B cell (primary cell): Measurements from ENCODE around the gene EHD1. TPM values are rescaled to one million over a fixed set of nuclear protein-coding genes. Genes with fewer than 3 reads are reported as not detected.

Experiments
- ATAC-seq: fragments of 200-7000 bp; cut with Tn5 transposase; one replicate; pipeline ENCODE4 v1.10.0; 2021; ENCODE audit warnings: low read depth, mild to moderate bottlenecking, moderate number of reproducible peaks, moderate library complexity
- CTCF ChIA-PET: fragments of 350-600 bp; sonication (Branson Sonifier 250); formaldehyde crosslinking; loops from one replicate; lab custom pipeline; 2021; ENCODE audit warnings: antibody characterized with exemption, inconsistent platforms; lab: Charles Lee
- POLR2A ChIA-PET: fragments of 350-600 bp; sonication (Branson Sonifier 250); formaldehyde crosslinking; loops from one replicate; lab custom pipeline; 2021; ENCODE audit warnings: antibody characterized with exemption; lab: Charles Lee
- DNase-seq: peaks from one replicate; pipeline ENCODE4 v3.0.0; 2013
- H2AFZ ChIP-seq: 2 replicates; pipeline ENCODE4 v1.6.1; 2012; ENCODE audit warnings: mild to moderate bottlenecking, low read depth, low read length; ENCODE audit not compliant: insufficient read depth, poor library complexity, severe bottlenecking
- H3K27ac ChIP-seq, 2 donors: 1 replicate in 1 of 2; 2 replicates in 1 of 2; pipeline ENCODE4 v1.5.1; 2012 to 2013; ENCODE audit warnings: low read length in 2 of 2, mild to moderate bottlenecking in 2 of 2, moderate library complexity in 1 of 2
- H3K27me3 ChIP-seq, 4 experiments: fragments of 200-600 bp in 1 of 4; sonication (generic) in 1 of 4; replicated peaks in 1 of 4; 1 replicate in 2 of 4; 2 replicates in 2 of 4; pipeline versions ENCODE4 v1.6.1 to v1.7.0; 2013 to 2016; ENCODE audit warnings: low read length in 3 of 4, mild to moderate bottlenecking in 2 of 4, mixed read lengths in 1 of 4, moderate library complexity in 1 of 4; ENCODE audit not compliant: insufficient read depth in 4 of 4, control insufficient read depth in 3 of 4; ENCODE audit errors: control extremely low read depth in 1 of 4
- H3K36me3 ChIP-seq, 2 experiments: replicated peaks in 1 of 2; 1 replicate in 1 of 2; 2 replicates in 1 of 2; pipeline versions ENCODE4 v1.6.1 to v1.7.1; 2013; ENCODE audit warnings: low read length in 1 of 2; ENCODE audit not compliant: insufficient read depth in 2 of 2, control insufficient read depth in 1 of 2; ENCODE audit errors: control extremely low read depth in 1 of 2, extremely low read depth in 1 of 2
- H3K4me1 ChIP-seq, 2 donors: fragments of 200-600 bp in 1 of 2; sonication (generic) in 1 of 2; 1 replicate in 1 of 2; 2 replicates in 1 of 2; pipeline versions ENCODE4 v1.5.1 to v1.6.1; 2013 to 2017; ENCODE audit warnings: low read length in 2 of 2; ENCODE audit not compliant: control insufficient read depth in 2 of 2, insufficient read depth in 2 of 2
- H3K4me2 ChIP-seq: replicated peaks from 2 replicates; pipeline ENCODE3; 2012; ENCODE audit warnings: mild to moderate bottlenecking, low read depth, low read length; ENCODE audit not compliant: poor library complexity, severe bottlenecking
- H3K4me3 ChIP-seq, 5 experiments: fragments of 200-600 bp in 1 of 5; sonication (generic) in 1 of 5; 1 replicate in 3 of 5; 2 replicates in 2 of 5; pipeline versions ENCODE4 v1.5.1 to v1.7.0; 2011 to 2016; ENCODE audit warnings: low read length in 4 of 5, mild to moderate bottlenecking in 4 of 5, low read depth in 2 of 5, control low read depth in 1 of 5, moderate library complexity in 1 of 5; ENCODE audit not compliant: insufficient read depth in 1 of 5; ENCODE audit errors: control extremely low read depth in 1 of 5, extremely low read depth in 1 of 5
- H3K79me2 ChIP-seq: fragments of 200-600 bp; sonication (generic); one replicate; pipeline ENCODE4 v1.6.0; 2016; ENCODE audit warnings: low read length; ENCODE audit not compliant: control insufficient read depth, insufficient read depth
- H3K9ac ChIP-seq: fragments of 200-600 bp; sonication (generic); 2 replicates; pipeline ENCODE4 v1.6.1; 2017; ENCODE audit warnings: mild to moderate bottlenecking, low read length, moderate library complexity
- H3K9me3 ChIP-seq, 3 donors: one replicate each; pipeline versions ENCODE4 v1.6.1 to v1.7.1; 2013; ENCODE audit warnings: low read length in 2 of 3; ENCODE audit not compliant: control insufficient read depth in 2 of 3, insufficient read depth in 1 of 3; ENCODE audit errors: control extremely low read depth in 1 of 3
- H4K20me1 ChIP-seq: 2 replicates; pipeline ENCODE4 v1.6.0; 2012; ENCODE audit warnings: mild to moderate bottlenecking, low read length; ENCODE audit not compliant: insufficient read depth, control insufficient read depth, poor library complexity, severe bottlenecking
- H3K27ac Mint-ChIP-seq: one replicate; pipeline ENCODE4 v1.8.0; 2021; ENCODE audit warnings: mixed read lengths
- H3K27me3 Mint-ChIP-seq: one replicate; pipeline ENCODE4 v1.8.0; 2021; ENCODE audit warnings: mixed read lengths
- H3K4me1 Mint-ChIP-seq: one replicate; pipeline ENCODE4 v1.8.0; 2021; ENCODE audit warnings: mixed read lengths
- H3K4me3 Mint-ChIP-seq: one replicate; pipeline ENCODE4 v1.8.0; 2021; ENCODE audit warnings: mixed read lengths
- H3K9me3 Mint-ChIP-seq: one replicate; pipeline ENCODE4 v1.8.0; 2022; ENCODE audit warnings: mixed read lengths; ENCODE audit not compliant: insufficient read depth
- CTCF ChIP-seq: fragments of 200-600 bp; IDR thresholded peaks from one replicate; pipeline ENCODE4 v1.8.0; 2022; ENCODE audit warnings: antibody characterized with exemption, mild to moderate bottlenecking
- EZH2 ChIP-seq: IDR thresholded peaks from 2 replicates; pipeline ENCODE4 v1.6.1; 2012; ENCODE audit warnings: borderline replicate concordance, low read depth, mild to moderate bottlenecking, moderate library complexity, low read length; ENCODE audit not compliant: insufficient read depth, poor library complexity, severe bottlenecking
- WGBS: methylation state at CpG from one replicate; pipeline ENCODE4 v1.1.5; 2013; ENCODE audit warnings: missing lambda C conversion rate; ENCODE audit not compliant: insufficient coverage; 5-methylcytosine and 5-hydroxymethylcytosine counted together
- intact Hi-C: fragments of 100-400 bp; cut with micrococcal nuclease; formaldehyde crosslinking; loops from one replicate; pipeline ENCODE4 v1.10.0; 2022
- polyA plus RNA-seq: library from polyadenylated mRNA; depleted of rRNA; stranded (reverse); fragments of >200 nt; gene quantifications from 2 replicates; pipeline ENCODE4 v1.2.3, GENCODE V29; 2012
- total RNA-seq, 2 donors: library from RNA; stranded (reverse); fragments of 120-200 nt in 1 of 2; gene quantifications; 1 replicate in 1 of 2; 2 replicates in 1 of 2; pipeline versions ENCODE4 v1.2.3 to v1.2.4, GENCODE V29; 2013 to 2022

The EHD1 gene
- total and polyA plus RNA-seq, 2 donors (not counting 1 experiment from before 2014, with no cell fraction given), result 208 to 280 TPM

- Histone ChIP-seq H3K9me3 (peaks cover 0 to 5% (median 0%) of the 10 kb centered on the region in 3 donors), H3K27me3 (no peaks in the 10 kb centered on the region), H3K4me2 (peak overlapping the region; percentile 60), H3K4me1 (peaks cover 85 to 96% of the 10 kb centered on the region in 2 donors), H3K9ac (peak overlapping the region; percentile 25), H3K4me3 (peak overlapping the region in 3 of 5 experiments; percentile 4 to 37 (median 17)), H3K36me3 (peaks cover 0 to 71% of the 10 kb centered on the region in 2 experiments), H2AFZ (no peak overlapping the region), H4K20me1 (peaks cover 74% of the 10 kb centered on the region), H3K27ac (peak overlapping the region; percentile 37 to 46), H3K79me2 (peaks cover 100% of the 10 kb centered on the region)
- Mint-ChIP-seq H3K4me1 (peaks cover 89% of the 10 kb centered on the region), H3K4me3 (peak overlapping the region; percentile 79), H3K27ac (peak overlapping the region; percentile 67), H3K9me3 (no peaks in the 10 kb centered on the region), H3K27me3 (no peaks in the 10 kb centered on the region)
- ATAC-seq (no peak), DNase-seq (peak; percentile 37)
- no peak for TF ChIP-seq EZH2
- peak; percentile 23 for TF ChIP-seq CTCF
- 46% methylated on average over 5 of the region's 9 CpGs for WGBS
- POLR2A ChIA-PET, result interaction anchor here (0.9 to 10.5 kb wide), 3 partner anchors 11 to 126 kb away, joined by 3 to 150 read pairs (median 4); partner anchors contain the start of gene RASGRP2
- intact Hi-C loops, result no loop called here
- CTCF ChIA-PET, result interaction anchor here (0.8 to 29.2 kb wide), 6 partner anchors 10 to 102 kb away, joined by 3 to 1254 read pairs (median 12); partner anchors contain the start of genes CDC42BPG and EHD1
These were observed 8.7 kb downstream of the EHD1 start for GRCh38 chr11:64869571-64870175.
